ENCODE measurements around the gene PSMB1. TPM values are rescaled to one million over a fixed set of nuclear protein-coding genes. Genes with fewer than 3 reads are reported as not detected.
"Not testable (repeated sequence)": the region's sequence is repeated elsewhere in the genome, so short reads cannot be mapped to it uniquely, and the experiment has no call there.

PSMB1 gene
- total and polyA plus RNA-seq, 4 donors = 139 to 207 (median 152) TPM

GRCh38 chr6:170537329-170537728, 15.8 kb downstream of the PSMB1 start:
- H3K9me3 ChIP-seq (ENCODE audit: control insufficient read depth, insufficient read depth, low read length) = no peaks in the 10 kb centered on the region
- H3K36me3 ChIP-seq (ENCODE audit: control insufficient read depth, insufficient read depth, low read length) = peaks cover 38% of the 10 kb centered on the region
- no peak overlapping the region for H3K4me3 ChIP-seq (ENCODE audit: low read depth, low read length)
- no peaks in the 10 kb centered on the region for H3K27me3 ChIP-seq (ENCODE audit: control insufficient read depth, insufficient read depth, low read length)
- WGBS (ENCODE audit: insufficient coverage) = 71% methylated on average over 2 of the region's 4 CpGs
- no peaks in the 10 kb centered on the region for H3K4me1 ChIP-seq (ENCODE audit: control insufficient read depth, insufficient read depth, low read length)
- no peak overlapping the region for H3K27ac ChIP-seq (ENCODE audit: low read depth, low read length)
- no peak for DNase-seq (ENCODE audit: low read depth in 4 of 6, low spot score in 6 of 6)

GRCh38 chr6:170536671-170537070, 16.4 kb downstream of the PSMB1 start:
- Histone ChIP-seq H3K36me3 (ENCODE audit: control insufficient read depth, insufficient read depth, low read length) (peaks cover 36% of the 10 kb centered on the region), H3K27me3 (ENCODE audit: control insufficient read depth, insufficient read depth, low read length) (no peaks in the 10 kb centered on the region), H3K9me3 (ENCODE audit: control insufficient read depth, insufficient read depth, low read length) (no peaks in the 10 kb centered on the region), H3K27ac (ENCODE audit: low read depth, low read length) (no peak overlapping the region), H3K4me3 (ENCODE audit: low read depth, low read length) (no peak overlapping the region), H3K4me1 (ENCODE audit: control insufficient read depth, insufficient read depth, low read length) (no peaks in the 10 kb centered on the region)
- DNase-seq (ENCODE audit: low read depth in 4 of 6, low spot score in 6 of 6) = no peak
- WGBS (ENCODE audit: insufficient coverage) = 98% methylated on average over 4 of the region's 5 CpGs

- 92% methylated on average over 2 of the region's 5 CpGs for WGBS (ENCODE audit: insufficient coverage)
- Histone ChIP-seq H3K9me3 (ENCODE audit: control insufficient read depth, insufficient read depth, low read length) (no peaks in the 10 kb centered on the region), H3K4me1 (ENCODE audit: control insufficient read depth, insufficient read depth, low read length) (no peaks in the 10 kb centered on the region), H3K27me3 (ENCODE audit: control insufficient read depth, insufficient read depth, low read length) (no peaks in the 10 kb centered on the region), H3K27ac (ENCODE audit: low read depth, low read length) (no peak overlapping the region), H3K36me3 (ENCODE audit: control insufficient read depth, insufficient read depth, low read length) (peaks cover 34% of the 10 kb centered on the region), H3K4me3 (ENCODE audit: low read depth, low read length) (no peak overlapping the region)
- no peak for DNase-seq (ENCODE audit: low read depth in 4 of 6, low spot score in 6 of 6)
Measured at GRCh38 chr6:170535004-170535403, 18.1 kb downstream of the PSMB1 start.

GRCh38 chr6:170533792-170534191, 19.3 kb downstream of the PSMB1 start:
- Histone ChIP-seq H3K9me3 (ENCODE audit: control insufficient read depth, insufficient read depth, low read length) (no peaks in the 10 kb centered on the region), H3K4me3 (ENCODE audit: low read depth, low read length) (no peak overlapping the region), H3K4me1 (ENCODE audit: control insufficient read depth, insufficient read depth, low read length) (no peaks in the 10 kb centered on the region), H3K27ac (ENCODE audit: low read depth, low read length) (no peak overlapping the region), H3K27me3 (ENCODE audit: control insufficient read depth, insufficient read depth, low read length) (no peaks in the 10 kb centered on the region), H3K36me3 (ENCODE audit: control insufficient read depth, insufficient read depth, low read length) (peaks cover 33% of the 10 kb centered on the region)
- no peak for DNase-seq (ENCODE audit: low read depth in 4 of 6, low spot score in 6 of 6)
- 43% methylated on average over 1 of the region's 2 CpGs for WGBS (ENCODE audit: insufficient coverage)

GRCh38 chr6:170532867-170533488, 20.1 kb downstream of the PSMB1 start:
- Histone ChIP-seq H3K4me3 (ENCODE audit: low read depth, low read length) (no peak overlapping the region), H3K27ac (ENCODE audit: low read depth, low read length) (no peak overlapping the region), H3K36me3 (ENCODE audit: control insufficient read depth, insufficient read depth, low read length) (peaks cover 26% of the 10 kb centered on the region), H3K9me3 (ENCODE audit: control insufficient read depth, insufficient read depth, low read length) (no peaks in the 10 kb centered on the region), H3K4me1 (ENCODE audit: control insufficient read depth, insufficient read depth, low read length) (no peaks in the 10 kb centered on the region), H3K27me3 (ENCODE audit: control insufficient read depth, insufficient read depth, low read length) (no peaks in the 10 kb centered on the region)
- WGBS (ENCODE audit: insufficient coverage) = 58% methylated on average over 2 of the region's 7 CpGs
- peak in 1 of 6 donors; percentile 25 for DNase-seq (ENCODE audit: low read depth in 4 of 6, low spot score in 6 of 6)

GRCh38 chr6:170529839-170530469, 23.2 kb downstream of the PSMB1 start:
- peak; percentile 46 to 95 (median 82) for DNase-seq (ENCODE audit: low read depth in 4 of 6, low spot score in 6 of 6)
- no peaks in the 10 kb centered on the region for H3K9me3 ChIP-seq (ENCODE audit: control insufficient read depth, insufficient read depth, low read length)
- no peaks in the 10 kb centered on the region for H3K4me1 ChIP-seq (ENCODE audit: control insufficient read depth, insufficient read depth, low read length)
- no peak overlapping the region for H3K4me3 ChIP-seq (ENCODE audit: low read depth, low read length)
- peaks cover 8% of the 10 kb centered on the region for H3K36me3 ChIP-seq (ENCODE audit: control insufficient read depth, insufficient read depth, low read length)
- H3K27me3 ChIP-seq (ENCODE audit: control insufficient read depth, insufficient read depth, low read length) = no peaks in the 10 kb centered on the region
- WGBS (ENCODE audit: insufficient coverage) = 36% methylated on average over 3 of the region's 5 CpGs
- H3K27ac ChIP-seq (ENCODE audit: low read depth, low read length) = no peak overlapping the region

GRCh38 chr6:170527995-170528394, 25.1 kb downstream of the PSMB1 start:
- H3K27me3 ChIP-seq (ENCODE audit: control insufficient read depth, insufficient read depth, low read length); H3K27ac ChIP-seq (ENCODE audit: low read depth, low read length); DNase-seq (ENCODE audit: low read depth in 4 of 6, low spot score in 6 of 6); H3K4me3 ChIP-seq (ENCODE audit: low read depth, low read length); H3K4me1 ChIP-seq (ENCODE audit: control insufficient read depth, insufficient read depth, low read length); H3K36me3 ChIP-seq (ENCODE audit: control insufficient read depth, insufficient read depth, low read length); H3K9me3 ChIP-seq (ENCODE audit: control insufficient read depth, insufficient read depth, low read length): not testable (repeated sequence)
- WGBS (ENCODE audit: insufficient coverage) = no CpG with 5 or more reads among the region's 5 CpGs

GRCh38 chr6:170525795-170526194, 27.3 kb downstream of the PSMB1 start:
- no peaks in the 10 kb centered on the region for H3K27me3 ChIP-seq (ENCODE audit: control insufficient read depth, insufficient read depth, low read length)
- no peaks in the 10 kb centered on the region for H3K9me3 ChIP-seq (ENCODE audit: control insufficient read depth, insufficient read depth, low read length)
- H3K4me1 ChIP-seq (ENCODE audit: control insufficient read depth, insufficient read depth, low read length) = no peaks in the 10 kb centered on the region
- no peak for DNase-seq (ENCODE audit: low read depth in 4 of 6, low spot score in 6 of 6)
- no peak overlapping the region for H3K27ac ChIP-seq (ENCODE audit: low read depth, low read length)
- H3K36me3 ChIP-seq (ENCODE audit: control insufficient read depth, insufficient read depth, low read length) = no peaks in the 10 kb centered on the region
- 80% methylated on average over 2 of the region's 7 CpGs for WGBS (ENCODE audit: insufficient coverage)
- no peak overlapping the region for H3K4me3 ChIP-seq (ENCODE audit: low read depth, low read length)

GRCh38 chr6:170524172-170524502, 29.0 kb downstream of the PSMB1 start:
- Histone ChIP-seq H3K27ac (ENCODE audit: low read depth, low read length) (no peak overlapping the region), H3K9me3 (ENCODE audit: control insufficient read depth, insufficient read depth, low read length) (no peaks in the 10 kb centered on the region), H3K27me3 (ENCODE audit: control insufficient read depth, insufficient read depth, low read length) (no peaks in the 10 kb centered on the region), H3K4me3 (ENCODE audit: low read depth, low read length) (no peak overlapping the region), H3K4me1 (ENCODE audit: control insufficient read depth, insufficient read depth, low read length) (no peaks in the 10 kb centered on the region), H3K36me3 (ENCODE audit: control insufficient read depth, insufficient read depth, low read length) (no peaks in the 10 kb centered on the region)
- 64% methylated on average over 1 of the region's 5 CpGs for WGBS (ENCODE audit: insufficient coverage)
- DNase-seq (ENCODE audit: low read depth in 4 of 6, low spot score in 6 of 6) = no peak

Data from spinal cord (tissue), 10 donors.